Measurements from ENCODE around the gene FAM167B. TPM values are rescaled to one million over a fixed set of nuclear protein-coding genes. Genes with fewer than 3 reads are reported as not detected.
A peak's percentile ranks its signal among the peaks of the same experiment; 100 is the strongest.

FAM167B gene
- total and polyA plus RNA-seq, 2 donors (not counting 1 experiment from before 2014, with no cell fraction given), result 1.1 to 5.4 TPM

GRCh38 chr1:32247983-32248889, 1.2 kb downstream of the FAM167B start:
- peaks cover 15% of the 10 kb centered on the region for H3K79me2 ChIP-seq (ENCODE audit: control insufficient read depth, insufficient read depth, low read length)
- CTCF ChIA-PET, result interaction anchor here (0.7 to 6.3 kb wide), 32 partner anchors 8 to 284 kb away, joined by 3 to 84 read pairs (median 5); partner anchors contain the start of genes BSDC1, CCDC28B, HDAC1 and KPNA6
- Mint-ChIP-seq H3K27me3 (no peaks in the 10 kb centered on the region), H3K9me3 (ENCODE audit: insufficient read depth) (no peaks in the 10 kb centered on the region), H3K4me3 (peak overlapping the region; percentile 68), H3K27ac (peak overlapping the region; percentile 84), H3K4me1 (peaks cover 64% of the 10 kb centered on the region)
- no peaks in the 10 kb centered on the region for H3K27me3 ChIP-seq (replicated peaks in 1 of 4; ENCODE audit: control extremely low read depth in 1 of 4, control insufficient read depth in 3 of 4, insufficient read depth in 4 of 4, low read length in 3 of 4)
- peak overlapping the region; percentile 94 to 95 for H3K27ac ChIP-seq (ENCODE audit: low read length in 2 of 2)
- H3K4me3 ChIP-seq (ENCODE audit: control extremely low read depth in 1 of 5, extremely low read depth in 1 of 5, insufficient read depth in 1 of 5, low read depth in 2 of 5, low read length in 4 of 5), result peak overlapping the region in 3 of 5 experiments; percentile 7 to 56 (median 29)
- peak overlapping the region; percentile 82 for H3K4me2 ChIP-seq (replicated peaks; ENCODE audit: low read depth, low read length, poor library complexity, severe bottlenecking)
- no peaks in the 10 kb centered on the region for H3K9me3 ChIP-seq (ENCODE audit: control extremely low read depth in 1 of 3, control insufficient read depth in 2 of 3, insufficient read depth in 1 of 3, low read length in 2 of 3)
- no peaks in the 10 kb centered on the region for H3K36me3 ChIP-seq (replicated peaks in 1 of 2; ENCODE audit: control extremely low read depth in 1 of 2, control insufficient read depth in 1 of 2, extremely low read depth in 1 of 2, insufficient read depth in 2 of 2, low read length in 1 of 2)
- WGBS (ENCODE audit: insufficient coverage), result 2% methylated on average over 26 of the region's 31 CpGs
- peaks cover 72 to 73% of the 10 kb centered on the region in 2 donors for H3K4me1 ChIP-seq (ENCODE audit: control insufficient read depth in 2 of 2, insufficient read depth in 2 of 2, low read length in 2 of 2)
- H3K9ac ChIP-seq (ENCODE audit: low read length), result peak overlapping the region; percentile 40
- TF ChIP-seq EZH2 (IDR thresholded peaks at IDR 0.05; ENCODE audit: borderline replicate concordance, insufficient read depth, low read depth, low read length, poor library complexity, severe bottlenecking), result no peak
- peak; percentile 90 for TF ChIP-seq CTCF (IDR thresholded peaks at IDR 0.05)
- DNase-seq, result peak; percentile 77
- intact Hi-C loops (cut with micrococcal nuclease), result no loop called here
- POLR2A ChIA-PET, result interaction anchor here (0.6 to 4.7 kb wide), 10 partner anchors 8 to 146 kb away, joined by 3 to 60 read pairs (median 6); partner anchors contain the start of genes BSDC1, MARCKSL1 and TXLNA
- H2AFZ ChIP-seq (ENCODE audit: insufficient read depth, low read depth, low read length, poor library complexity, severe bottlenecking), result peak overlapping the region; percentile 85
- H4K20me1 ChIP-seq (ENCODE audit: control insufficient read depth, insufficient read depth, low read length, poor library complexity, severe bottlenecking), result no peaks in the 10 kb centered on the region
- ATAC-seq (ENCODE audit: low read depth), result peak; percentile 11

Measured in B cell (primary cell).